Gastrocnemius medialis (tissue), 4 donors: Measurements from ENCODE around the gene COL4A1.

Experiments
- POLR2A ChIP-seq, 2 donors: fragments of 450-650 bp; IDR thresholded peaks; one replicate each; pipeline ENCODE4 v1.6.1; 2017; ENCODE audit warnings: antibody characterized with exemption in 2 of 2, mild to moderate bottlenecking in 2 of 2, moderate library complexity in 2 of 2
- TF ChIP-seq, protein P1 (sequence below), 5 experiments: fragments of 450-650 bp in 3 of 5; fragments of 200-600 bp in 2 of 5; sonication (generic) in 2 of 5; IDR thresholded peaks in 4 of 5; conservative IDR thresholded peaks in 1 of 5; 1 replicate in 4 of 5; 2 replicates in 1 of 5; pipeline ENCODE4 v1.5.1; 2016 to 2019; ENCODE audit warnings: antibody characterized with exemption in 5 of 5, mild to moderate bottlenecking in 3 of 5, moderate library complexity in 3 of 5

DNA sequence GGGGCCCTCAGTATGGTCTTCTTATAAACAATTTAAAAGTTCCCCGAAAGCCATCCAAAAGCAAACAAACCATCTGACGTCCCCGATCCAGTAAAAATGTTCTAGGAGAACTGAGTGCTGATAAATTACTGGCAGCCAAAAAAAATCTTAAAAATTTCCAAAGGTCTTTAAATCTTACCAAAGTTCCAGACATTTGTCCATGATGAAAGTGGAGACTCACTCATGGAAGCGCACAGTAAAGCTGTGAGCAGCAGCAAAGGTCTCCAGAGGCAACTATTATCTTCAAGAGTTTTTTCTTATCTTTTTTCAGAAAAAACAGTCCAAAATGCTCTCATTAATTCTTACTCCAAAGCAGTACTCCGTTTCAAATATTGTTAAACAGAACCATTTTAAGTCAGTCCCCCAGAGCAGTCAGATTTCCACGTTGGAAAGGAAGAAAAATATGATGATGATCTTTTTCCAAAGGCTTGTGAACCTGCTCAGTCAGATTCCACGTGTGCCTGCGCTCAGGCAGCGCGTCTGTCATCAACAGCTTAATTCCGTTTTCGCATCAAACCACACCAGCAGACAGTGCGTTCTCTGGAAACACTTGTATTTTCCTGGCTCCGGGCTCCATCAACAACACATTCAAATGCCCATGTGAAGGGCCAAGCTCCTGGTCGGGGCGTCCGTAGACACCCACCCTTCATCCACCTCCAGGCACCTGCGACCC lies 85.4 kb downstream of the COL4A1 start:
- TF ChIP-seq POLR2A (IDR thresholded peaks at IDR 0.05), result no peak
- TF ChIP-seq, protein P1, sequence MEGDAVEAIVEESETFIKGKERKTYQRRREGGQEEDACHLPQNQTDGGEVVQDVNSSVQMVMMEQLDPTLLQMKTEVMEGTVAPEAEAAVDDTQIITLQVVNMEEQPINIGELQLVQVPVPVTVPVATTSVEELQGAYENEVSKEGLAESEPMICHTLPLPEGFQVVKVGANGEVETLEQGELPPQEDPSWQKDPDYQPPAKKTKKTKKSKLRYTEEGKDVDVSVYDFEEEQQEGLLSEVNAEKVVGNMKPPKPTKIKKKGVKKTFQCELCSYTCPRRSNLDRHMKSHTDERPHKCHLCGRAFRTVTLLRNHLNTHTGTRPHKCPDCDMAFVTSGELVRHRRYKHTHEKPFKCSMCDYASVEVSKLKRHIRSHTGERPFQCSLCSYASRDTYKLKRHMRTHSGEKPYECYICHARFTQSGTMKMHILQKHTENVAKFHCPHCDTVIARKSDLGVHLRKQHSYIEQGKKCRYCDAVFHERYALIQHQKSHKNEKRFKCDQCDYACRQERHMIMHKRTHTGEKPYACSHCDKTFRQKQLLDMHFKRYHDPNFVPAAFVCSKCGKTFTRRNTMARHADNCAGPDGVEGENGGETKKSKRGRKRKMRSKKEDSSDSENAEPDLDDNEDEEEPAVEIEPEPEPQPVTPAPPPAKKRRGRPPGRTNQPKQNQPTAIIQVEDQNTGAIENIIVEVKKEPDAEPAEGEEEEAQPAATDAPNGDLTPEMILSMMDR (IDR thresholded peaks at IDR 0.05 in 4 of 5, conservative IDR thresholded peaks at IDR 0.05 in 1 of 5), result no peak
